MM.1S (cell line): ENCODE results near the gene ZNF716.

Experiments used
- DNase-seq: peaks from one replicate; pipeline ENCODE4 v3.0.0-alpha.2; 2015
- H2AFZ ChIP-seq: fragments of 300-600 bp; sonication (generic); 2 replicates; pipeline ENCODE4 v1.6.0; 2016; ENCODE audit warnings: antibody characterized with exemption, low read length
- H3F3A ChIP-seq: fragments of 300-600 bp; sonication (generic); 2 replicates; pipeline ENCODE4 v1.6.1; 2016; ENCODE audit warnings: mild to moderate bottlenecking, antibody characterized with exemption, low read length, moderate library complexity, mixed read lengths; ENCODE audit not compliant: insufficient read depth
- H3K27ac ChIP-seq: fragments of 300-600 bp; sonication (generic); 2 replicates; pipeline ENCODE4 v1.5.1; 2016; ENCODE audit warnings: mild to moderate bottlenecking, low read length
- H3K27me3 ChIP-seq: fragments of 300-600 bp; sonication (generic); replicated peaks from 2 replicates; pipeline ENCODE4 v1.6.0; 2016; ENCODE audit warnings: low read length; ENCODE audit not compliant: insufficient read depth
- H3K36me3 ChIP-seq: fragments of 300-600 bp; sonication (generic); replicated peaks from 2 replicates; pipeline ENCODE4 v1.6.1; 2016; ENCODE audit warnings: mild to moderate bottlenecking, low read length, mixed read lengths; ENCODE audit not compliant: insufficient read depth
- H3K4me1 ChIP-seq: fragments of 300-600 bp; sonication (generic); 2 replicates; pipeline ENCODE4 v1.6.1; 2016; ENCODE audit warnings: low read length, mixed read lengths
- H3K4me2 ChIP-seq: fragments of 300-600 bp; sonication (generic); 2 replicates; pipeline ENCODE4 v1.6.0; 2016; ENCODE audit warnings: low read depth, low read length
- H3K4me3 ChIP-seq: fragments of 300-600 bp; sonication (generic); 2 replicates; pipeline ENCODE4 v1.5.1; 2016; ENCODE audit warnings: low read length, mixed read lengths
- H3K79me2 ChIP-seq: fragments of 300-600 bp; sonication (generic); 2 replicates; pipeline ENCODE4 v1.6.1; 2016; ENCODE audit warnings: mixed run types, low read length, mixed read lengths
- H3K9ac ChIP-seq: fragments of 300-600 bp; sonication (generic); 2 replicates; pipeline ENCODE4 v1.6.1; 2016; ENCODE audit warnings: low read length, mixed read lengths
- H3K9me2 ChIP-seq: fragments of 300-600 bp; sonication (generic); replicated peaks from 2 replicates; pipeline ENCODE4 v1.6.1; 2016; ENCODE audit warnings: mild to moderate bottlenecking, low read length, mixed read lengths; ENCODE audit not compliant: insufficient read depth
- H3K9me3 ChIP-seq: fragments of 300-600 bp; sonication (generic); replicated peaks from 2 replicates; pipeline ENCODE4 v1.6.1; 2016; ENCODE audit warnings: mild to moderate bottlenecking, low read length, mixed read lengths; ENCODE audit not compliant: insufficient read depth
- H4K20me1 ChIP-seq: fragments of 300-600 bp; sonication (generic); 2 replicates; pipeline ENCODE4 v1.6.1; 2016; ENCODE audit warnings: mild to moderate bottlenecking, low read length, moderate library complexity, mixed read lengths; ENCODE audit not compliant: insufficient read depth
- CTCF ChIP-seq: fragments of 300-600 bp; sonication (generic); IDR thresholded peaks from 2 replicates; pipeline ENCODE4 v1.5.1; 2016; ENCODE audit warnings: antibody characterized with exemption, low read length, mixed read lengths
- EZH2 ChIP-seq: fragments of 300-600 bp; sonication (generic); optimal IDR thresholded peaks from 2 replicates; pipeline ENCODE3; 2017; ENCODE audit warnings: low read depth, mild to moderate bottlenecking, antibody characterized with exemption, low read length, mixed read lengths
- EZH2phosphoT487 ChIP-seq: fragments of 300-600 bp; sonication (generic); IDR thresholded peaks from 2 replicates; pipeline ENCODE4 v1.6.1; 2018; ENCODE audit warnings: antibody characterized with exemption, low read length

Gene ZNF716

GRCh38 chr7:57423768-57424167 lies 26.2 kb upstream of the ZNF716 start:
- no peaks in the 10 kb centered on the region for H3K79me2 ChIP-seq
- DNase-seq, result no peak
- no peaks in the 10 kb centered on the region for H4K20me1 ChIP-seq
- no peaks in the 10 kb centered on the region for H3K4me1 ChIP-seq
- no peaks in the 10 kb centered on the region for H3F3A ChIP-seq
- no peaks in the 10 kb centered on the region for H3K36me3 ChIP-seq
- no peaks in the 10 kb centered on the region for H3K9me3 ChIP-seq
- no peaks in the 10 kb centered on the region for H3K27me3 ChIP-seq
- TF ChIP-seq EZH2phosphoT487 (no peak), CTCF (no peak), EZH2 (no peak)
- no peak overlapping the region for H3K27ac ChIP-seq
- H3K9ac ChIP-seq, result no peak overlapping the region
- H2AFZ ChIP-seq, result no peak overlapping the region
- H3K9me2 ChIP-seq, result no peaks in the 10 kb centered on the region
- no peak overlapping the region for H3K4me3 ChIP-seq
- no peak overlapping the region for H3K4me2 ChIP-seq

GRCh38 chr7:57424515-57425238 lies 25.3 kb upstream of the ZNF716 start:
- no peaks in the 10 kb centered on the region for H3K36me3 ChIP-seq
- no peaks in the 10 kb centered on the region for H3K4me1 ChIP-seq
- H3K4me3 ChIP-seq, result no peak overlapping the region
- no peak for DNase-seq
- no peak for TF ChIP-seq EZH2phosphoT487
- TF ChIP-seq EZH2, result no peak
- no peak for TF ChIP-seq CTCF
- no peaks in the 10 kb centered on the region for H3K9me2 ChIP-seq
- no peaks in the 10 kb centered on the region for H3K27me3 ChIP-seq
- H3F3A ChIP-seq, result no peaks in the 10 kb centered on the region
- H3K9ac ChIP-seq, result no peak overlapping the region
- no peaks in the 10 kb centered on the region for H3K79me2 ChIP-seq
- H2AFZ ChIP-seq, result no peak overlapping the region
- H3K4me2 ChIP-seq, result no peak overlapping the region
- H3K27ac ChIP-seq, result no peak overlapping the region
- H3K9me3 ChIP-seq, result no peaks in the 10 kb centered on the region
- H4K20me1 ChIP-seq, result no peaks in the 10 kb centered on the region

- Histone ChIP-seq H3K9me2 (no peaks in the 10 kb centered on the region), H3K4me3 (no peak overlapping the region), H3K4me2 (no peak overlapping the region), H3K36me3 (no peaks in the 10 kb centered on the region), H3K27ac (no peak overlapping the region), H4K20me1 (no peaks in the 10 kb centered on the region), H2AFZ (no peak overlapping the region), H3F3A (no peaks in the 10 kb centered on the region), H3K9me3 (no peaks in the 10 kb centered on the region), H3K27me3 (no peaks in the 10 kb centered on the region), H3K9ac (no peak overlapping the region), H3K4me1 (no peaks in the 10 kb centered on the region), H3K79me2 (no peaks in the 10 kb centered on the region)
- TF ChIP-seq EZH2, result no peak
- TF ChIP-seq EZH2phosphoT487, result no peak
- DNase-seq, result no peak
Measured at GRCh38 chr7:57425239-57425944, 24.6 kb upstream of the ZNF716 start.
